22Rv1 (cell line): ENCODE results near the gene SLC35F5.

Source experiments
- H3K27ac ChIP-seq: fragments of 450-650 bp; 2 replicates; pipeline ENCODE4 v1.5.1; 2017
- CTCF ChIP-seq: fragments of 450-650 bp; IDR thresholded peaks from 2 replicates; pipeline ENCODE4 v1.5.1; 2017; ENCODE audit warnings: mild to moderate bottlenecking
- ZFX ChIP-seq: fragments of 450-650 bp; IDR thresholded peaks from 2 replicates; pipeline ENCODE4 v1.6.1; 2017; ENCODE audit warnings: antibody characterized with exemption, borderline replicate concordance

SLC35F5 gene

GRCh38 chr2:113768770-113769169 lies 12.3 kb upstream of the SLC35F5 start:
- TF ChIP-seq CTCF, result no peak
- TF ChIP-seq ZFX, result no peak
- H3K27ac ChIP-seq, result no peak overlapping the region

DNA sequence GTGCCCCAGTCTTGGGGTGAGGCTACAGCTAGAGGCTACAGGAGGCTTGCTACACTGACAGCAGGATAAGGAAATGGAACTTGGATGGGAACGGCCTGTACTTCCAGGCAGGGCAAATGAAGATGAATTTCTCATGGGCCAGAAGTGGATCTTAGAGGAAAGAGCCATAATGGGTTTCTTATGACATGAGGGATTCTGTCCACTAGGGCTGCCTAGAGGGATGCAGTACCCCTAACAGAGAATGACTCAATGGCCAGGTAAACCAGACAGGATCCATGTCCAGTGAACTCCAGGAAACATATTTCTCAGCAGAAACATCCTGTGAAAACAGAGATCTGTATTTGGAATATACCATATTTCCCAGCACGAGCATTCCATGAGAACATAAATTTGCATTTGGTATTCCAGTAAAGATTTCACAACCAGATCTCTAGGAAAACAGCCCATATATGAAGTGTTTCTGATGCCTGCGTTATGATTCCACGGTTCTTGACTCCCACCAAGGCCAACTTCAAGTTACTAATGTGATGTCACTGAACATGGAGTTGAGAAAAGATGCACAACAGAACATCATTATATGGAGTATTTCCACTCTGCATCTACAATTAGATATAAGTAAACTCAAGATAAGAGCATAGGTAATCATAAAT lies 11.5 kb upstream of the SLC35F5 start:
- H3K27ac ChIP-seq, result no peak overlapping the region
- TF ChIP-seq CTCF, result no peak
- TF ChIP-seq ZFX, result no peak

DNA sequence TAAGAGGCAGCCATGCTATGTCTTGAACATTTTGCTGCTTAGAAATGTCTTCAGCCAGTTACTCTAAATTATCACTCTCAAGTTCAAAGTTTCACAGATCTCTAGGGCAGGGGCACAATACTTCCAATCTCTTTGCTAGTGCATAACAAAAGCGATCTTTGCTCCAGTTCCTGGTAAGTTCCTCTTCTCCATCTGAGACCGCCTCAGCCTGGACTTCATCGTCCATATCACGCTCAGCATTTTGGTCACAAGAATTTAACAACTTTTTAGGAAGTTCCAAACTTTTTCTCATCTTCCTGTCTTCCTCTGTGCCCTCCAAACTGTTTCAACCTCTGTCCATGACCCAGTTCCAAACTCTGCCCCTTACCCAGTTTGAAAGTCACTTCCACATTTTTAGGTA lies 8.8 kb upstream of the SLC35F5 start:
- no peak overlapping the region for H3K27ac ChIP-seq
- TF ChIP-seq ZFX (no peak), CTCF (no peak)

GRCh38 chr2:113762377-113763118 lies 6.1 kb upstream of the SLC35F5 start:
- TF ChIP-seq ZFX (no peak), CTCF (no peak)
- no peak overlapping the region for H3K27ac ChIP-seq

- H3K27ac ChIP-seq, result no peak overlapping the region
- TF ChIP-seq CTCF (no peak), ZFX (no peak)
These were observed 4.0 kb upstream of the SLC35F5 start for GRCh38 chr2:113760400-113760799.

DNA sequence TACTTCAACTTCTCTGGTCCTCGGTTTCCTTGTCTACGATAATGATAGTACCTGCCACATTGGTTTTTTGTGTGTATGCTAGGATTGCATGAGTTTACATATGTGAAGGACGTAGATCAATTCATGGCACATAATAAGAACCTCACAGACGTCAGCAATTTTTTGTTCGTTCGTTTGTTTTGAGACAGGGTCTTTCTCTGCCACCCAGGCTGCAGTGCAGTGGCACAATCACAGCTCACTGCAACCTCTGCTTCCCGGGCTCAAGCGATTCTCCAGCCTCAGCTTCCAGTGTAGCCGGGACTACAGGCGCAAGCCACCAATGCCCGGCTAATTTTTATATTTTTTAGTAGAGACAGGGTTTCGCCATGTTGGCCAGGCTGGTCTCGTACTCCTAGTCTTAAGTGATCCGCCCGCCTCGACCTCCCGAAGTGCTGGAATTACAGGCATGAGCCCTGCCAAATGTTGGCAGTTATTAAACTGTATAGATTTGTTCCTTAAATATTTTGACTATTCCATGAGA lies 756 bp upstream of the SLC35F5 start:
- TF ChIP-seq ZFX (no peak), CTCF (no peak)
- peak overlapping the region; percentile 93 for H3K27ac ChIP-seq

DNA sequence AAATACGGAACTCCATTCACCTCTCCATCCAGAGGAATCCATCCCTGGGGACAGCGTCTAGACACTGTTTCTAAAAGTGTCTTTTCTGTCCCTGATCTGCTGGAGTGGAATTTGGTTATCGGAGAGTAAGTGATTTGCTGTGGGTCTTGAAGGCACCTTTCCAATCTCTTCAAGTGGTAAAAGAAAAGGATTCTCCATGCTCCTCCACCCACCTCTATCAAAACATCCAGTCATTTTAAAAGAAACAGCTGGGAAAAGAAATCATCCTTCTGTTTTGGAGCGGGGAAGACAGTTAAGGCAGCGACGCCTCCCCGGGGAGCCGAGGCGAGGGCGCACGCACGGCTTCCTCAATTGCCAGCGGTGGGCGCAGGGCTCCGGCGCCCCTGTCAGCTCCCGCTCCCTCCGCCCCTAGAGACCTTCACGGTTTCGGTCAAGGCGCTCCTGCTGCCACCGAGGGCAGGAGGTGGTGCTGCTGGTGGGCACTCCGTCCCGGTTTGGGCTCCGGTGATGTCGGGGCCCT lies 547 bp downstream of the SLC35F5 start:
- peak; percentile 12; the same call in 1 of the 2 replicates for TF ChIP-seq CTCF
- TF ChIP-seq ZFX, result no peak
- peak overlapping the region; percentile 93 for H3K27ac ChIP-seq
